Measurements from ENCODE around the gene IL25.
"Not testable (repeated sequence)": the region's sequence is repeated elsewhere in the genome, so short reads cannot be mapped to it uniquely, and the experiment has no call there.

DNA sequence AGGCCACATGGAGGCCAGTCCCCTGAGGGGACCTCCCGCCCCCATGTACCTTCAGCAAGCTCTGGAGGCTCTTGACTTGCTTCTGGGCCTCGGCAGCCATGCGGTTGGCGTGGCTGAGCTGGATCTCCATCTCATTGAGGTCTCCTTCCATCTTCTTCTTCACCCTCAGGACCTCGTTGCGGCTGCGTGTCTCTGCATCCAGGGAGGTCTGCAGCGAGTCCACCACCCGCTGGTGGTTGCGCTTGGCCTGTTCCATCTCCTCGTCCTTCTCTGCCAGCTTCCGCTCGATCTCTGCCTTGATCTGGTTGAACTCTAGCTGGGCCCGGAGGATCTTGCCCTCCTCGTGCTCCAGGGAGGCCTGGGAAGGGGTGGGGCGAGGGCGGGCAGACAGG, 13.7 kb downstream of the IL25 start:
- TF ChIP-seq, protein P1, sequence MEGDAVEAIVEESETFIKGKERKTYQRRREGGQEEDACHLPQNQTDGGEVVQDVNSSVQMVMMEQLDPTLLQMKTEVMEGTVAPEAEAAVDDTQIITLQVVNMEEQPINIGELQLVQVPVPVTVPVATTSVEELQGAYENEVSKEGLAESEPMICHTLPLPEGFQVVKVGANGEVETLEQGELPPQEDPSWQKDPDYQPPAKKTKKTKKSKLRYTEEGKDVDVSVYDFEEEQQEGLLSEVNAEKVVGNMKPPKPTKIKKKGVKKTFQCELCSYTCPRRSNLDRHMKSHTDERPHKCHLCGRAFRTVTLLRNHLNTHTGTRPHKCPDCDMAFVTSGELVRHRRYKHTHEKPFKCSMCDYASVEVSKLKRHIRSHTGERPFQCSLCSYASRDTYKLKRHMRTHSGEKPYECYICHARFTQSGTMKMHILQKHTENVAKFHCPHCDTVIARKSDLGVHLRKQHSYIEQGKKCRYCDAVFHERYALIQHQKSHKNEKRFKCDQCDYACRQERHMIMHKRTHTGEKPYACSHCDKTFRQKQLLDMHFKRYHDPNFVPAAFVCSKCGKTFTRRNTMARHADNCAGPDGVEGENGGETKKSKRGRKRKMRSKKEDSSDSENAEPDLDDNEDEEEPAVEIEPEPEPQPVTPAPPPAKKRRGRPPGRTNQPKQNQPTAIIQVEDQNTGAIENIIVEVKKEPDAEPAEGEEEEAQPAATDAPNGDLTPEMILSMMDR (IDR thresholded peaks at IDR 0.05; ENCODE audit: insufficient read depth, low read length, poor library complexity, severe bottlenecking): not testable (repeated sequence)
- TF ChIP-seq EZH2phosphoT487 (conservative IDR thresholded peaks at IDR 0.05; ENCODE audit: low read length): not testable (repeated sequence)
